Adipose tissue (tissue), 3 donors: ENCODE results near the gene ALOX15B. TPM values are rescaled to one million over a fixed set of nuclear protein-coding genes. Genes with fewer than 3 reads are reported as not detected.
"Not testable (repeated sequence)": the region's sequence is repeated elsewhere in the genome, so short reads cannot be mapped to it uniquely, and the experiment has no call there.

Source experiments
- H3K27ac ChIP-seq: one replicate; pipeline ENCODE4 v1.5.1; 2013; ENCODE audit warnings: low read depth, low read length
- WGBS, 3 donors: extraction: QIAGEN DNeasy Blood & Tissue Kit; methylation state at CpG; one replicate each; pipeline ENCODE4 v1.1.7; 2013; 5-methylcytosine and 5-hydroxymethylcytosine counted together
- polyA plus RNA-seq, 3 donors: library from polyadenylated mRNA; stranded (reverse); fragments of 200-250 nt; gene quantifications; one replicate each; pipeline ENCODE4 v1.2.3, GENCODE V29; 2013
- donor health status: healthy with polysubstance abuse.
- donor health status: Bipolar disorder and iron deficiency.
- donor health status: healthy.

Gene ALOX15B
- polyA plus RNA-seq, 3 donors, result 0.71 to 1.2 (median 1.0) TPM

GRCh38 chr17:8053600-8053999, 14.7 kb downstream of the ALOX15B start:
- no peak overlapping the region for H3K27ac ChIP-seq
- WGBS, 3 donors, result 93 to 94% (median 93%) methylated on average over 7 of the region's 7 CpGs

GRCh38 chr17:8055851-8056231, 17.0 kb downstream of the ALOX15B start:
- H3K27ac ChIP-seq, result no peak overlapping the region
- 60 to 94% (median 68%) methylated on average over 3 of the region's 3 CpGs for WGBS, 3 donors

- H3K27ac ChIP-seq, result no peak overlapping the region
- 18 to 34% (median 33%) methylated on average over 14 of the region's 14 CpGs for WGBS, 3 donors
These were observed 17.5 kb downstream of the ALOX15B start for GRCh38 chr17:8056232-8056975.

- 37 to 77% (median 70%) methylated on average over 17 of the region's 17 CpGs for WGBS, 3 donors
- H3K27ac ChIP-seq, result no peak overlapping the region
These were observed 18.2 kb downstream of the ALOX15B start for GRCh38 chr17:8056976-8057625.

GRCh38 chr17:8057691-8058114, 18.8 kb downstream of the ALOX15B start:
- 1 to 9% (median 7%) methylated on average over 14 of the region's 14 CpGs for WGBS, 3 donors

GRCh38 chr17:8059131-8059530, 20.3 kb downstream of the ALOX15B start:
- WGBS, 3 donors, result 9 to 14% (median 11%) methylated on average over 7 of the region's 7 CpGs
- H3K27ac ChIP-seq, result no peak overlapping the region

More at GRCh38 chr17:8057691-8058114, 18.8 kb downstream of the ALOX15B start:
- H3K27ac ChIP-seq, result no peak overlapping the region

- whole genome bisulfite sequencing, 3 donors, result 8 to 9% (median 8%) methylated on average over 10 of the region's 10 CpGs
- no peak overlapping the region for H3K27ac ChIP-seq
These were observed 21.4 kb downstream of the ALOX15B start for GRCh38 chr17:8060274-8060673.

- not testable (repeated sequence) for H3K27ac ChIP-seq
- WGBS, 3 donors, result 67 to 69% (median 68%) methylated on average over 8 of the region's 8 CpGs
These were observed 23.0 kb downstream of the ALOX15B start for GRCh38 chr17:8061851-8062250.

GRCh38 chr17:8062435-8062806, 23.6 kb downstream of the ALOX15B start:
- no peak overlapping the region for H3K27ac ChIP-seq
- 24 to 45% (median 30%) methylated on average over 8 of the region's 8 CpGs for WGBS, 3 donors

- WGBS, 3 donors, result 26 to 40% (median 28%) methylated on average over 15 of the region's 15 CpGs
- H3K27ac ChIP-seq, result no peak overlapping the region
These were observed 24.1 kb downstream of the ALOX15B start for GRCh38 chr17:8062807-8063483.

GRCh38 chr17:8063761-8064534, 25.1 kb downstream of the ALOX15B start:
- H3K27ac ChIP-seq, result no peak overlapping the region
- 12 to 23% (median 19%) methylated on average over 15 to 23 of the region's 28 CpGs for WGBS, 3 donors

- WGBS, 3 donors, result 48 to 67% (median 57%) methylated on average over 6 of the region's 6 CpGs
- no peak overlapping the region for H3K27ac ChIP-seq
These were observed 25.7 kb downstream of the ALOX15B start for GRCh38 chr17:8064561-8065019.

GRCh38 chr17:8066841-8067775, 28.2 kb downstream of the ALOX15B start:
- WGBS, 3 donors, result 62 to 77% (median 75%) methylated on average over 12 to 15 of the region's 15 CpGs

GRCh38 chr17:8067806-8068205, 28.9 kb downstream of the ALOX15B start:
- H3K27ac ChIP-seq, result no peak overlapping the region
- 64 to 72% (median 65%) methylated on average over 4 of the region's 4 CpGs for WGBS, 3 donors

More at GRCh38 chr17:8066841-8067775, 28.2 kb downstream of the ALOX15B start:
- H3K27ac ChIP-seq, result no peak overlapping the region

- 59 to 71% (median 69%) methylated on average over 9 of the region's 9 CpGs for WGBS, 3 donors
- no peak overlapping the region for H3K27ac ChIP-seq
These were observed 30.1 kb downstream of the ALOX15B start for GRCh38 chr17:8068736-8069586.

GRCh38 chr17:8069587-8069860, 30.7 kb downstream of the ALOX15B start:
- WGBS, 3 donors, result 72 to 92% (median 91%) methylated on average over 3 of the region's 3 CpGs

GRCh38 chr17:8071496-8071895, 32.6 kb downstream of the ALOX15B start:
- 84 to 92% (median 88%) methylated on average over 12 of the region's 12 CpGs for WGBS, 3 donors
- H3K27ac ChIP-seq, result no peak overlapping the region

More at GRCh38 chr17:8069587-8069860, 30.7 kb downstream of the ALOX15B start:
- H3K27ac ChIP-seq, result no peak overlapping the region
